GM13976 (cell line): ENCODE data around the gene SGSM2.

Experiments
- DNase-seq: peaks from one replicate; pipeline ENCODE4 v3.0.0; 2012; ENCODE audit warnings: low spot score
- CTCF ChIP-seq: IDR thresholded peaks from 2 replicates; pipeline ENCODE4 v1.5.1; 2012; ENCODE audit warnings: borderline replicate concordance, mild to moderate bottlenecking; ENCODE audit not compliant: insufficient read depth; ENCODE audit errors: extremely low read depth, missing control alignments, control extremely low read depth
- in situ Hi-C: fragments of 300-500 bp; cut with MboI; formaldehyde crosslinking; loops from one replicate; pipeline ENCODE4 v1.12.0; 2022; ENCODE audit warnings: low sequenced_read_pairs, mixed read lengths, inconsistent platforms; ENCODE audit not compliant: unreplicated experiment

SGSM2 gene

GRCh38 chr17:2299136-2299535, 38.2 kb upstream of the SGSM2 start:
- TF ChIP-seq CTCF: no peak
- DNase-seq: no peak
- in situ Hi-C loops: loop anchor here (25.0 kb wide), 1 partner anchor 412 kb away; no protein-coding TSS in a partner anchor

GRCh38 chr17:2299756-2300155, 37.5 kb upstream of the SGSM2 start:
- DNase-seq: no peak
- TF ChIP-seq CTCF: no peak
- in situ Hi-C loops: loop anchor here (25.0 kb wide), 1 partner anchor 412 kb away; no protein-coding TSS in a partner anchor

GRCh38 chr17:2302778-2303203, 34.5 kb upstream of the SGSM2 start:
- no peak for TF ChIP-seq CTCF
- in situ Hi-C loops: no loop called here
- no peak for DNase-seq

- no peak for TF ChIP-seq CTCF
- DNase-seq: peak; percentile 99
- in situ Hi-C loops: no loop called here
Observed at GRCh38 chr17:2303204-2304188, 33.8 kb upstream of the SGSM2 start, which contains the start of the genes SMG6 and SRR. TSS of gene SMG6 (minus strand) at chr17:2303785. CDS start at chr17:2303720, 65 bp downstream. TSS of gene SRR (plus strand) at chr17:2303950. CDS start at chr17:2315561, 11,611 bp downstream.

GRCh38 chr17:2304931-2305330, 32.4 kb upstream of the SGSM2 start:
- TF ChIP-seq CTCF: no peak
- in situ Hi-C loops: no loop called here
- no peak for DNase-seq

GRCh38 chr17:2309338-2310154, 27.8 kb upstream of the SGSM2 start:
- TF ChIP-seq CTCF: no peak
- no peak for DNase-seq
- in situ Hi-C loops: no loop called here
